CD14-positive monocyte (primary cell): Measurements from ENCODE around the gene LCN9. TPM values are rescaled to one million over a fixed set of nuclear protein-coding genes. Genes with fewer than 3 reads are reported as not detected.
A peak's percentile ranks its signal among the peaks of the same experiment; 100 is the strongest.

ENCODE experiments used
- DNase-seq, 3 donors: peaks; one replicate each; pipeline ENCODE4 v3.0.0-alpha.2; 2011 to 2022
- H2AFZ ChIP-seq: 2 replicates; pipeline ENCODE4 v1.6.0; 2012; ENCODE audit warnings: mild to moderate bottlenecking, low read depth, low read length, inconsistent platforms; ENCODE audit not compliant: insufficient read depth, poor library complexity, severe bottlenecking
- H3K27ac ChIP-seq, 2 donors: 1 replicate in 1 of 2; 2 replicates in 1 of 2; pipeline ENCODE4 v1.5.1; 2012 to 2013; ENCODE audit warnings: low read length in 2 of 2, control low read depth in 1 of 2, inconsistent platforms in 1 of 2, low read depth in 1 of 2, mild to moderate bottlenecking in 1 of 2
- H3K27me3 ChIP-seq, 2 donors: one replicate each; pipeline versions ENCODE4 v1.6.0 to v1.6.1; 2011 to 2013; ENCODE audit warnings: low read length in 2 of 2; ENCODE audit not compliant: control insufficient read depth in 2 of 2, insufficient read depth in 2 of 2
- H3K36me3 ChIP-seq, 2 donors: replicated peaks in 1 of 2; 1 replicate in 1 of 2; 2 replicates in 1 of 2; pipeline versions ENCODE4 v1.5.1 to v1.6.1; 2012 to 2013; ENCODE audit warnings: low read length in 2 of 2, control low read depth in 1 of 2, inconsistent platforms in 1 of 2, mild to moderate bottlenecking in 1 of 2; ENCODE audit not compliant: insufficient read depth in 2 of 2, control insufficient read depth in 1 of 2
- H3K4me1 ChIP-seq, 2 donors: 1 replicate in 1 of 2; 2 replicates in 1 of 2; pipeline versions ENCODE4 v1.5.1 to v1.6.1; 2012 to 2013; ENCODE audit warnings: low read length in 2 of 2, control low read depth in 1 of 2, inconsistent platforms in 1 of 2, mild to moderate bottlenecking in 1 of 2, moderate library complexity in 1 of 2; ENCODE audit not compliant: insufficient read depth in 2 of 2, control insufficient read depth in 1 of 2
- H3K4me2 ChIP-seq: replicated peaks from 2 replicates; pipeline ENCODE3; 2012; ENCODE audit warnings: low read length, moderate library complexity, mild to moderate bottlenecking; ENCODE audit not compliant: poor library complexity, severe bottlenecking; ENCODE audit errors: extremely low read depth
- H3K4me3 ChIP-seq, 3 experiments: fragments of 200-600 bp in 1 of 3; sonication (generic) in 1 of 3; replicated peaks in 1 of 3; 1 replicate in 2 of 3; 2 replicates in 1 of 3; pipeline ENCODE4 v1.5.1; 2011 to 2013; ENCODE audit warnings: low read length in 3 of 3, mild to moderate bottlenecking in 3 of 3, control low read depth in 2 of 3, low read depth in 2 of 3, inconsistent platforms in 1 of 3, moderate library complexity in 1 of 3
- H3K79me2 ChIP-seq: 2 replicates; pipeline ENCODE4 v1.6.0; 2012; ENCODE audit warnings: mild to moderate bottlenecking, control low read depth, inconsistent platforms, low read length, moderate library complexity; ENCODE audit not compliant: insufficient read depth
- H3K9ac ChIP-seq: 2 replicates; pipeline ENCODE4 v1.6.0; 2017; ENCODE audit warnings: low read length, mild to moderate bottlenecking; ENCODE audit not compliant: insufficient read depth, poor library complexity, severe bottlenecking
- H3K9me3 ChIP-seq, 2 donors: replicated peaks in 1 of 2; 1 replicate in 1 of 2; 2 replicates in 1 of 2; pipeline versions ENCODE4 v1.5.1 to v1.6.1; 2012 to 2013; ENCODE audit warnings: low read length in 2 of 2, control low read depth in 1 of 2; ENCODE audit not compliant: control insufficient read depth in 1 of 2, insufficient read depth in 1 of 2
- H4K20me1 ChIP-seq: 2 replicates; pipeline ENCODE4 v1.6.0; 2012; ENCODE audit warnings: mild to moderate bottlenecking, low read length, control low read depth, moderate library complexity; ENCODE audit not compliant: insufficient read depth
- H3K27ac Mint-ChIP-seq, 7 donors: one replicate each; pipeline ENCODE4 v1.8.0; 2020; ENCODE audit warnings: mild to moderate bottlenecking in 7 of 7, mixed read lengths in 7 of 7, moderate library complexity in 6 of 7, inconsistent platforms in 2 of 7
- H3K27me3 Mint-ChIP-seq, 3 donors: one replicate each; pipeline ENCODE4 v1.8.0; 2021 to 2022; ENCODE audit warnings: low read depth in 3 of 3, mild to moderate bottlenecking in 3 of 3, mixed read lengths in 3 of 3, moderate library complexity in 3 of 3, inconsistent platforms in 1 of 3
- H3K36me3 Mint-ChIP-seq, 2 donors: one replicate each; pipeline ENCODE4 v1.8.0; 2020; ENCODE audit warnings: mixed read lengths in 2 of 2, inconsistent platforms in 1 of 2, mild to moderate bottlenecking in 1 of 2
- H3K4me1 Mint-ChIP-seq: one replicate; pipeline ENCODE4 v1.8.0; 2020; ENCODE audit warnings: mild to moderate bottlenecking, mixed read lengths
- H3K4me3 Mint-ChIP-seq, 2 donors: one replicate each; pipeline ENCODE4 v1.8.0; 2020; ENCODE audit warnings: mild to moderate bottlenecking in 2 of 2, mixed read lengths in 2 of 2, moderate library complexity in 1 of 2
- H3K9me3 Mint-ChIP-seq, 7 donors: one replicate each; pipeline ENCODE4 v1.8.0; 2020 to 2022; ENCODE audit warnings: mixed read lengths in 7 of 7, mild to moderate bottlenecking in 6 of 7, moderate library complexity in 6 of 7, inconsistent platforms in 2 of 7
- WGBS: methylation state at CpG from one replicate; pipeline ENCODE4 v1.1.5; 2013; ENCODE audit warnings: missing lambda C conversion rate; ENCODE audit not compliant: insufficient coverage; 5-methylcytosine and 5-hydroxymethylcytosine counted together
- intact Hi-C, 2 donors: fragments of 100-400 bp; cut with micrococcal nuclease; formaldehyde crosslinking; loops; one replicate each; pipeline versions ENCODE4 v1.15.0 to v1.15.1; 2023
- polyA plus RNA-seq, 3 donors: library from polyadenylated mRNA; depleted of rRNA in 1 of 3; unstranded in 2 of 3; stranded (reverse) in 1 of 3; fragments of 300-500 nt in 2 of 3; fragments of >200 nt in 1 of 3; fragmentation: Illumina TruSeq in 2 of 3; gene quantifications; 1 replicate in 2 of 3; 2 replicates in 1 of 3; pipeline ENCODE4 v1.2.3, GENCODE V29; 2012 to 2021
- TF ChIP-seq, protein P1 (sequence below): fragments of 200-600 bp; IDR thresholded peaks from one replicate; pipeline ENCODE4 v1.8.0; 2022; ENCODE audit warnings: antibody characterized with exemption, mild to moderate bottlenecking

Gene LCN9
- polyA plus RNA-seq, 3 donors: not detected

DNA sequence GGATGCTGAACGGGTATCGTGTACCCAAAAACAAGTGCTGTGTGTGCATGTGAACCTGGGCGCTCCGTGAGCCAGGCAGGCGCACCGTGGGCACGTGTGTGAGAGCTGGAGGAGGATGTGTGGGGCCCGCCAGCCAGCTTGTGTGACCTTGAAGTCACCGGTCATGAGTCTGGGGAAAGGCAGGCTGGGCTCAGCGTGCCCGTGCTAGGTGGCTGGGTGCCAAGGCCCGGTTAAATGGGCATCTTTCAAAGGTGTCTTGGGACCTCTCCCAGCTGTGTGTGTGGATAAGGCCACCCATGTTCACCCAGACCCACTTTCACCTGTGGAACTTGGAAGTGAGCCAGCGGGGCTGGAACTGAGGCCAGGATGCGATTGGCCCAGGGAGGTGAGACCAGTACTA is 42.3 kb downstream of the LCN9 start:
- DNase-seq: no peak
- intact Hi-C loops: loop anchor here in 1 of 2 donors (10.0 kb wide), 1 partner anchor 419 kb away; no protein-coding TSS in a partner anchor
- H3K4me3 ChIP-seq: no peak overlapping the region
- H3K4me2 ChIP-seq: no peak overlapping the region
- TF ChIP-seq, protein P1, sequence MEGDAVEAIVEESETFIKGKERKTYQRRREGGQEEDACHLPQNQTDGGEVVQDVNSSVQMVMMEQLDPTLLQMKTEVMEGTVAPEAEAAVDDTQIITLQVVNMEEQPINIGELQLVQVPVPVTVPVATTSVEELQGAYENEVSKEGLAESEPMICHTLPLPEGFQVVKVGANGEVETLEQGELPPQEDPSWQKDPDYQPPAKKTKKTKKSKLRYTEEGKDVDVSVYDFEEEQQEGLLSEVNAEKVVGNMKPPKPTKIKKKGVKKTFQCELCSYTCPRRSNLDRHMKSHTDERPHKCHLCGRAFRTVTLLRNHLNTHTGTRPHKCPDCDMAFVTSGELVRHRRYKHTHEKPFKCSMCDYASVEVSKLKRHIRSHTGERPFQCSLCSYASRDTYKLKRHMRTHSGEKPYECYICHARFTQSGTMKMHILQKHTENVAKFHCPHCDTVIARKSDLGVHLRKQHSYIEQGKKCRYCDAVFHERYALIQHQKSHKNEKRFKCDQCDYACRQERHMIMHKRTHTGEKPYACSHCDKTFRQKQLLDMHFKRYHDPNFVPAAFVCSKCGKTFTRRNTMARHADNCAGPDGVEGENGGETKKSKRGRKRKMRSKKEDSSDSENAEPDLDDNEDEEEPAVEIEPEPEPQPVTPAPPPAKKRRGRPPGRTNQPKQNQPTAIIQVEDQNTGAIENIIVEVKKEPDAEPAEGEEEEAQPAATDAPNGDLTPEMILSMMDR: no peak
- no peak overlapping the region for H2AFZ ChIP-seq
- no peak overlapping the region for H3K27ac ChIP-seq
- H3K4me1 ChIP-seq: no peaks in the 10 kb centered on the region
- peaks cover 5 to 26% (median 8%) of the 10 kb centered on the region in 3 donors for H3K27me3 Mint-ChIP-seq
- no peak overlapping the region for H3K27ac Mint-ChIP-seq
- H3K36me3 Mint-ChIP-seq: no peaks in the 10 kb centered on the region
- 83% methylated on average over 13 of the region's 14 CpGs for WGBS
- no peaks in the 10 kb centered on the region for H3K79me2 ChIP-seq
- H4K20me1 ChIP-seq: no peaks in the 10 kb centered on the region
- H3K9me3 ChIP-seq: no peaks in the 10 kb centered on the region
- no peaks in the 10 kb centered on the region for H3K4me1 Mint-ChIP-seq
- H3K27me3 ChIP-seq: peaks cover 0 to 8% of the 10 kb centered on the region in 2 donors
- no peaks in the 10 kb centered on the region for H3K36me3 ChIP-seq
- H3K9me3 Mint-ChIP-seq: no peaks in the 10 kb centered on the region
- H3K9ac ChIP-seq: no peak overlapping the region
- no peak overlapping the region for H3K4me3 Mint-ChIP-seq

DNA sequence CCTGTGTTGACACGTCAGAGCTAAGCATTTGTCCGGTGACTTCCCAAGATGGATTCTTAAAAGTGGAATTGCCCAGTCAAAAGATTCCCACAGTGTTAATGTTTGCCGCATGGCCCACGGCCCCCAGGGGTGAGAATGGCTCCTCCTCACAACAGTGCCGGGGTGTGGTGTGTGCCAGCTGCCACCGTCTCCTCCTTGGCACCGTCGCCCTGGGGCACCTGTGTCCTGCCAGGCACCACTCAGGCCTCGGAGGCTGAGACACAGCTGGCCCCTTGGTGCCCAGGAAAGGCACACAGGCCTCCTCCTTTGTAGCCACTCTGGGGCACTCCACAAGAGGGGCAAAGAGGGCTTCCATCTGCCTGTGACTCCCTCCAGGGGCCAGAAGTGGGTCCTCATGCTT is 43.2 kb downstream of the LCN9 start:
- H3K4me1 ChIP-seq: no peaks in the 10 kb centered on the region
- no peak overlapping the region for H3K9ac ChIP-seq

More for the DNA sequence above, 43.2 kb downstream of the LCN9 start:
- H3K4me1 Mint-ChIP-seq: no peaks in the 10 kb centered on the region
- H3K36me3 ChIP-seq: no peaks in the 10 kb centered on the region
- H2AFZ ChIP-seq: no peak overlapping the region
- H3K27me3 ChIP-seq: peaks cover 0 to 8% of the 10 kb centered on the region in 2 donors
- H4K20me1 ChIP-seq: no peaks in the 10 kb centered on the region
- no peaks in the 10 kb centered on the region for H3K9me3 Mint-ChIP-seq
- 95% methylated on average over 8 of the region's 9 CpGs for WGBS
- H3K9me3 ChIP-seq: no peaks in the 10 kb centered on the region
- no peak overlapping the region for H3K4me3 ChIP-seq
- peak overlapping the region in 1 of 2 donors; percentile 37 for H3K4me3 Mint-ChIP-seq
- TF ChIP-seq, protein P1: no peak
- H3K79me2 ChIP-seq: no peaks in the 10 kb centered on the region
- H3K27ac Mint-ChIP-seq: no peak overlapping the region
- no peak overlapping the region for H3K4me2 ChIP-seq
- DNase-seq: no peak
- no peaks in the 10 kb centered on the region for H3K36me3 Mint-ChIP-seq
- no peak overlapping the region for H3K27ac ChIP-seq
- intact Hi-C loops: loop anchor here in 1 of 2 donors (10.0 kb wide), 1 partner anchor 419 kb away; no protein-coding TSS in a partner anchor
- peaks cover 3 to 24% (median 8%) of the 10 kb centered on the region in 3 donors for H3K27me3 Mint-ChIP-seq
